A549 (cell line): ENCODE measurements around the gene ZNF335.

Source experiments
- CEBPB ChIP-seq, 2 experiments: fragments of >200 bp in 1 of 2; sonication (Bioruptor Twin) in 1 of 2; formaldehyde crosslinking in 1 of 2; IDR thresholded peaks; 2 replicates each; pipeline ENCODE4 v1.6.1; 2012 to 2016
- CTCF ChIP-seq: fragments of >200 bp; sonication (Bioruptor Twin); formaldehyde crosslinking; IDR thresholded peaks from 3 replicates; pipeline ENCODE4 v1.5.1; 2016
- ELK1 ChIP-seq: fragments of 150-350 bp; IDR thresholded peaks from 2 replicates; pipeline ENCODE4 v1.6.1; 2014; ENCODE audit warnings: low read depth, mild to moderate bottlenecking, low read length
- EP300 ChIP-seq, 2 experiments: fragments of >200 bp; sonication (Bioruptor Twin); formaldehyde crosslinking; IDR thresholded peaks; 2 replicates in 1 of 2; 3 replicates in 1 of 2; pipeline ENCODE4 v1.6.1; 2016 to 2017
- ESRRA ChIP-seq: fragments of 150-350 bp; IDR thresholded peaks from 2 replicates; pipeline ENCODE4 v1.6.1; 2014; ENCODE audit warnings: mild to moderate bottlenecking, low read length, borderline replicate concordance
- KDM1A ChIP-seq: fragments of 200-600 bp; sonication (generic); IDR thresholded peaks from 2 replicates; pipeline ENCODE4 v1.6.1; 2016; ENCODE audit warnings: low read depth, mild to moderate bottlenecking
- MYC ChIP-seq: IDR thresholded peaks from 2 replicates; pipeline ENCODE4 v1.6.1; 2012; ENCODE audit warnings: mild to moderate bottlenecking, inconsistent platforms, low read length, improper control_type of control experiment, borderline replicate concordance
- PHF8 ChIP-seq: fragments of 200-600 bp; sonication (generic); IDR thresholded peaks from 2 replicates; pipeline ENCODE4 v1.6.1; 2016; ENCODE audit warnings: low read depth, mild to moderate bottlenecking, antibody characterized with exemption, moderate library complexity, borderline replicate concordance
- POLR2A ChIP-seq: IDR thresholded peaks from 2 replicates; pipeline ENCODE4 v1.6.1; 2012; ENCODE audit warnings: mild to moderate bottlenecking, low read length
- REST ChIP-seq: fragments of 200-600 bp; sonication (generic); IDR thresholded peaks from 2 replicates; pipeline ENCODE4 v1.6.1; 2016; ENCODE audit warnings: antibody characterized with exemption, mild to moderate bottlenecking, moderate library complexity
- RNF2 ChIP-seq: fragments of 200-600 bp; sonication (generic); IDR thresholded peaks from 2 replicates; pipeline ENCODE4 v1.6.1; 2016; ENCODE audit warnings: low read depth, mild to moderate bottlenecking, antibody characterized with exemption, moderate library complexity, borderline replicate concordance
- USF2 ChIP-seq: fragments of 450-650 bp; IDR thresholded peaks from 2 replicates; pipeline ENCODE4 v1.6.1; 2014; ENCODE audit warnings: antibody characterized with exemption

GRCh38 chr20:45959126-45959525 lies 12.9 kb downstream of the ZNF335 start:
- no peak for TF ChIP-seq POLR2A
- no peak for TF ChIP-seq CEBPB (IDR thresholded peaks at IDR 0.05)
- no peak for TF ChIP-seq CTCF
- no peak for TF ChIP-seq MYC
- no peak for TF ChIP-seq EP300 (IDR thresholded peaks at IDR 0.05)
- TF ChIP-seq ELK1 = no peak
- TF ChIP-seq ESRRA = no peak
- no peak for TF ChIP-seq REST
- no peak for TF ChIP-seq KDM1A
- TF ChIP-seq USF2 = no peak
- TF ChIP-seq PHF8 = no peak
- TF ChIP-seq RNF2 = no peak
